AG10803 (cell line): Measurements from ENCODE around the gene HACL1.
A peak's percentile ranks its signal among the peaks of the same experiment; 100 is the strongest.
"Not testable (repeated sequence)": the region's sequence is repeated elsewhere in the genome, so short reads cannot be mapped to it uniquely, and the experiment has no call there.

Experiments
- DNase-seq: peaks from one replicate; pipeline ENCODE4 v3.0.0; 2010; ENCODE audit warnings: low read depth
- H3K4me3 ChIP-seq: 2 replicates; pipeline ENCODE4 v1.5.1; 2011; ENCODE audit warnings: mild to moderate bottlenecking, low read length, control low read depth
- TF ChIP-seq, protein P1 (sequence below): conservative IDR thresholded peaks from 2 replicates; pipeline ENCODE4 v1.5.1; 2011; ENCODE audit warnings: mild to moderate bottlenecking, low read length, control low read depth, inconsistent platforms

Gene HACL1

DNA sequence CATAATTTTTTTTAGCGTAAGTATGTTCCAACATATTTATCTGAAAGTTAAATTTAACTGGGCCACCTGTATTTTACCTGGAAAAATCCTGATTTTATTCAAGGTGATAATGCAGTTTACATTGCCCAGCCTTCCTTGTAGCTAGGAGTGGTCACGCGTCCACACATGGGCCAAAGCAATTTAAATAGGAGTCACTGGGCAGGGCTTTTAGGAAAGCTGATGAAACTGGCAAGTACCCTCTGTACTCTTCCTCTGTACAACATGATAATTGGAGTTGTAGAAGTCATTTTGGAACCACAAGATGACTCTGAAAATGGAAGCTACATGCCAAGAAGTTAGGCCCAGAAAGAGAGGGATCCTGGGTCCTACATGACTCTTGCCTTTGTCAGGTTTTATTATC, 9.6 kb upstream of the HACL1 start:
- no peak overlapping the region for H3K4me3 ChIP-seq
- no peak for DNase-seq
- TF ChIP-seq, protein P1, sequence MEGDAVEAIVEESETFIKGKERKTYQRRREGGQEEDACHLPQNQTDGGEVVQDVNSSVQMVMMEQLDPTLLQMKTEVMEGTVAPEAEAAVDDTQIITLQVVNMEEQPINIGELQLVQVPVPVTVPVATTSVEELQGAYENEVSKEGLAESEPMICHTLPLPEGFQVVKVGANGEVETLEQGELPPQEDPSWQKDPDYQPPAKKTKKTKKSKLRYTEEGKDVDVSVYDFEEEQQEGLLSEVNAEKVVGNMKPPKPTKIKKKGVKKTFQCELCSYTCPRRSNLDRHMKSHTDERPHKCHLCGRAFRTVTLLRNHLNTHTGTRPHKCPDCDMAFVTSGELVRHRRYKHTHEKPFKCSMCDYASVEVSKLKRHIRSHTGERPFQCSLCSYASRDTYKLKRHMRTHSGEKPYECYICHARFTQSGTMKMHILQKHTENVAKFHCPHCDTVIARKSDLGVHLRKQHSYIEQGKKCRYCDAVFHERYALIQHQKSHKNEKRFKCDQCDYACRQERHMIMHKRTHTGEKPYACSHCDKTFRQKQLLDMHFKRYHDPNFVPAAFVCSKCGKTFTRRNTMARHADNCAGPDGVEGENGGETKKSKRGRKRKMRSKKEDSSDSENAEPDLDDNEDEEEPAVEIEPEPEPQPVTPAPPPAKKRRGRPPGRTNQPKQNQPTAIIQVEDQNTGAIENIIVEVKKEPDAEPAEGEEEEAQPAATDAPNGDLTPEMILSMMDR: no peak

DNA sequence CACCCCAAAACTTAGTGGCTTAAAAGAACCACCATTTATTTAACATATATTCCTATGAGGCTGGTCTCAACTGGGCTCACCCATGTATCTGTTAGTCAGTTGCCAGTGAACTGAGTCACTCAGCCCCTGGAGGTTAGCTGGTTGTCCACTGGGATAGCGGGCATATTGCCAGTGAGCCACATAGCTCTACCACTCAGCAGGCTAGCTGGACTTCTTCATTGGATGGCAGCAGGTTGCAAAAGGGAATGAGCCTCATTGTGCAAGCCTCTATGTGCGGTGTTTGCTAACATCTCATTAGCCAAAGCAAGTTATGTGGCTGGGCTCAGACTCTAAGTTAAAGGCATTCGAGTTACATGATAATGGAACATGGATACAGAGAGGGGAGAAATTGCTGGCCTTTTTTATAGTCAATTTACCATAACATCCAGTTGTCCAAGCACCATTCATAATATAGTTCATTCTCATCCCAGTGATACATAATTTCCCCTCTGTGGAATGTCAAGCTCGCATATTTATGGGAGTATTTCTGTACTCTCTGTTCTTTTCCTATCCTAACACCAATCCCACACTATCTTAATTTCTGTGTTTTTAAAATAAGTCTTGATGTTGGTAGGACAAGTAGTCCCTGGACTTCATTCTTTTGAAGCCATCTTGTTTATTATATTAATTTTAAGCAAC, 8.9 kb upstream of the HACL1 start:
- peak; percentile 80 for DNase-seq
- no peak overlapping the region for H3K4me3 ChIP-seq
- TF ChIP-seq, protein P1: no peak

DNA sequence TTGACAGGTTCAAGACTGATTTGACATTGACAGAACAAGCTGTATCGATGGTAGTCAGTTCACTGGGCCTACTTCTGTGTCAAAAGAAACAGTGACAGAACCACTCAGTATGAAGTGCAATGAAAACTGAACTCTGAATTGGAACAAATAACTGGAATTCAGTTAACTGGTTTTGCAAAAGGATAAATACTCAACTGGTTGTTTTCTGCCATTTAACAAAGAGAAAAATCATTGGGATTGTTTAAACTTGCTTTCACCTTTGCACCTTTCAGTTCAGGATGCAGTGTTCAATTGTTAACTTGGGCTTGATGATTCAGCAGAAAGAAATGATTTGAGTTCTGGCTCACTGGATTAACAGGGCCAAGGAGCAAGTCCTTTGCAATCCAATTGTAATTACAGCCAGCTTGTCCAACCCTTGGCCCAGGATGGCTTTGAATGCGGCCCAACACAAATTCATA, 5.1 kb upstream of the HACL1 start:
- TF ChIP-seq, protein P1: no peak
- DNase-seq: peak; percentile 12
- H3K4me3 ChIP-seq: no peak overlapping the region

DNA sequence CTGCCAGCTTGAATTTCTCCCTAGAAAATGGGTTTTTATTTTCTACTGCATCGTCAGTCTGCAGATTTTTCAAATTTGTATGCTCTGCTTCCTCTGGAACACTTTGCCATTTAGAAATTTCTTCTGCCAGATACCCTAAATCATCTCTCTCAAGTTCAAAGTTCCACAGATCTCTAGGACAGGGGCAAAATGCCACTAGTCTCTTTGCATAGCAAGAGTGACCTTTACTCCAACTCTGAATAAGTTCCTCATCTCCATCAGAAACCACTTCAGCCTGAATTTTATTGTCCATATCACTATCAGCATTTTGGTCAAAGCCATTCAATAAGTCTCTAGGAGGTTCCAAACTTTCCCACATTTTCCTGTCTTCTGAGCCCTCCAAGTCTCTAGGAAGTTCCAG, 3.2 kb upstream of the HACL1 start:
- not testable (repeated sequence) for H3K4me3 ChIP-seq, DNase-seq

DNA sequence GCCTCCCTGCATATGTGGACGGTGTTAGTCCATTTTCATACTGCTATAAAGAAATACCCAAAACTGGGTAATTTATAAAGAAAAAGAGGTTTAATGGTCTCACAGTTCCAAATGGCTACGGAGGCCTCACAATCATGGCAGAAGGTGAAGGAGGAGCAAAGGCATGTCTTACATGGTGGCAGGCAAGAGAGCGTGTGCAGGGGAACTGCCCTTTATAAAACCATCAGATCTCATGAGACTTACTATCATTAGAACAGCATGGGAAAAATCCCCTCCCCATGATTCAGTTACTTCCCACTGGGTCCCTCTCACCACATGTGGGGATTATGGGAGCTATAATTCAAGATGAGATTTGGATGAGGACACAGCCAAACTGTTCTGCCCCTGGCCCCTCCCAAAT, 1.4 kb upstream of the HACL1 start:
- not testable (repeated sequence) for H3K4me3 ChIP-seq, DNase-seq

DNA sequence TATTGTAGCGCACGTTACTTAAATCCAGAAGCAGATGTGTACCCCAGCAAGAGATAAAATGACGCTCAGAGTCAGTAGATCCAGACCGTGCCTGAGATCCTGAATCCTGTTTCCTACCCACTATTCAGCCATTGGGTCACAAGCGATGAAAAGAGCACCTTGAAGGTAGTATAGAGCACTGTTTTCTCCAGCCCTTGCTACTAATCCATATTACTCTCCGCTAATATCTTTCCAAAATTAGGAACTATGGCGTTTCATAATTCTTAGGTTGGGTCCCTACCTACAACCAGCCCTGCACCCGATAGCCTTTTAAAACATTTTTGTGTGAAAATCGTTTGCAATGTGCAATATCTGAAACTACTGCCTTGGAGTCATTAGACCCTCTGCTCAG, 772 bp upstream of the HACL1 start:
- peak overlapping the region; percentile 98 for H3K4me3 ChIP-seq
- no peak for DNase-seq
- TF ChIP-seq, protein P1: no peak

DNA sequence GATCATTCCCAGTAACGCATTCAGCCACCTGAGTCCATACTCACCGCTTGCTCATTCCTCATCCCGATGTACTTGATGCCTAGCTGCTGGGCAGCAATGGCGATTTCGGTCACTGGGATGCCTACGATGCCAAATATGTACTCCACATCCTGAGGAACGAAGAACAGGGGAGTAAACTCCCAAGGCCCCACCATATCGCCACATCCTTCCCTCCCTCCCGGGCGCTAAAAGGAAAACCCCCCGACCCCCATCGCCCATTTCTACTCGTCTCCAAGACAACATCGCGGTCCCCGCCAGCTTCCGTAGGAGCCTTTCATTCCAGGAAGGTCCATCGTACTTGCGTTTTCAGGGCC, 347 bp downstream of the HACL1 start:
- peak overlapping the region; percentile 98 for H3K4me3 ChIP-seq
- DNase-seq: peak; percentile 12
- TF ChIP-seq, protein P1: no peak

DNA sequence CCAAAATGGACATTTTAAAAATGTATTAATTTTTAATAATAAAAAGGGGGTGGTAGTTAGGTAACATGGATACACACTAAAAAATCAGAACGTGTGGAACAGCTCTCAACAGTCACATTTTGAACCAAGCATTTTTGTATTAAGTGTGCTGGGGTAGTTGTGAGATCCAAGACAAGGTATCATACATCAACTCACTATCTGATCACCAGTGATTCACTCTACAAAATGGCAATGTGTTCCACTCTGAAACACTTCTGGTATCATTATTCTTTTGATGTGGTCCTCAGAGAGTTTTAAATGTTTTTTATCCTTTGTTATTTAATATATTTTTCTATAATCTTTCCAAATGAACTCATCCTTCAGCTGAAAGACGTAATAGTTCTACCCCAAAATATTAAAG, 5.4 kb downstream of the HACL1 start:
- TF ChIP-seq, protein P1: no peak
- no peak for DNase-seq
- H3K4me3 ChIP-seq: no peak overlapping the region
